ENCODE results near the gene CBFB. TPM values are rescaled to one million over a fixed set of nuclear protein-coding genes. Genes with fewer than 3 reads are reported as not detected.
A peak's percentile ranks its signal among the peaks of the same experiment; 100 is the strongest.

The CBFB gene
- total and polyA plus RNA-seq, 2 experiments from 2014 or later = 52.3 to 53.3 TPM

GRCh38 chr16:67022531-67023214 is 6.3 kb upstream of the CBFB start:
- Histone ChIP-seq H3K9ac (no peak overlapping the region), H3K4me1 (ENCODE audit: insufficient read depth) (peaks cover 26% of the 10 kb centered on the region), H3F3A (ENCODE audit: insufficient read depth) (peaks cover 19% of the 10 kb centered on the region), H3K9me3 (ENCODE audit: low read depth) (no peaks in the 10 kb centered on the region), H2AFZ (peak overlapping the region; percentile 8; the same call in 1 of the 2 replicates), H3K36me3 (ENCODE audit: low read depth) (no peaks in the 10 kb centered on the region), H3K4me3 (no peak overlapping the region), H3K9me2 (ENCODE audit: insufficient read depth) (no peaks in the 10 kb centered on the region), H3K27ac (peak overlapping the region; percentile 24), H4K20me1 (ENCODE audit: insufficient read depth) (no peaks in the 10 kb centered on the region), H3K79me2 (ENCODE audit: insufficient read depth) (no peaks in the 10 kb centered on the region), H3K4me2 (ENCODE audit: unreplicated experiment) (peak overlapping the region; percentile 59), H3K27me3 (replicated peaks; ENCODE audit: insufficient read depth) (no peaks in the 10 kb centered on the region)
- no peak for TF ChIP-seq EZH2phosphoT487 (IDR thresholded peaks at IDR 0.05; ENCODE audit: insufficient read depth, low read depth)
- TF ChIP-seq EZH2 (IDR thresholded peaks at IDR 0.05; ENCODE audit: insufficient read depth, poor library complexity, severe bottlenecking) = no peak
- WGBS, 2 experiments (ENCODE audit: low coverage in 1 of 2, low lambda C conversion rate in 2 of 2, missing lambda C conversion rate in 2 of 2) = 45 to 55% methylated on average over 4 of the region's 4 CpGs
- DNase-seq = peak; percentile 68
- in situ Hi-C loops (cut with MboI) = no loop called here

DNA sequence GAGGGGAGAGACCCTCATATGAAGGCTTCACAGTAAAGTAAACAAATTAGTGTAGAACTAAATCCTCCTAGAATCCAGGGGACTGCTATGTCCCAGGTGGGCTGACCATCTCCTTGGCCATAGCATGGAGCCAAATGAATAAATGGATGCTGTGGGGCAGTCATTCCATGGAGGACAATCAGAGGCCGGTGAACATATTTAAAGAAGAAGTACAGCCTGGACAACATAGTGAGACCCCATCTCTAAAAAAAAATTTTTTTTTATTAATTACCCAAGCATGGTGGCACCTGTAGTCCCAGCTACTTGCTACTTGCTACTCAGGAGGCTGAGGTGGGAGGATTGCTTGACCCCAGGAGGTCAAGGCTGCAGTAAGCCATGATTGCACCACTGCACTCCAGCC is 5.3 kb upstream of the CBFB start:
- peaks cover 19% of the 10 kb centered on the region for H3F3A ChIP-seq (ENCODE audit: insufficient read depth)
- DNase-seq = no peak
- TF ChIP-seq EZH2phosphoT487 (IDR thresholded peaks at IDR 0.05; ENCODE audit: insufficient read depth, low read depth) = no peak
- no peak for TF ChIP-seq EZH2 (IDR thresholded peaks at IDR 0.05; ENCODE audit: insufficient read depth, poor library complexity, severe bottlenecking)
- H4K20me1 ChIP-seq (ENCODE audit: insufficient read depth) = no peaks in the 10 kb centered on the region
- H3K27ac ChIP-seq = no peak overlapping the region
- no peaks in the 10 kb centered on the region for H3K36me3 ChIP-seq (ENCODE audit: low read depth)
- in situ Hi-C loops (cut with MboI) = no loop called here
- H3K4me1 ChIP-seq (ENCODE audit: insufficient read depth) = peaks cover 31% of the 10 kb centered on the region
- WGBS, 2 experiments (ENCODE audit: low coverage in 1 of 2, low lambda C conversion rate in 2 of 2, missing lambda C conversion rate in 2 of 2) = 93 to 100% methylated on average over 1 of the region's 1 CpG
- H3K9me2 ChIP-seq (ENCODE audit: insufficient read depth) = no peaks in the 10 kb centered on the region
- no peak overlapping the region for H3K4me3 ChIP-seq
- H3K9me3 ChIP-seq (ENCODE audit: low read depth) = no peaks in the 10 kb centered on the region
- no peaks in the 10 kb centered on the region for H3K79me2 ChIP-seq (ENCODE audit: insufficient read depth)
- H3K4me2 ChIP-seq (ENCODE audit: unreplicated experiment) = no peak overlapping the region
- no peak overlapping the region for H2AFZ ChIP-seq
- H3K9ac ChIP-seq = no peak overlapping the region
- H3K27me3 ChIP-seq (replicated peaks; ENCODE audit: insufficient read depth) = no peaks in the 10 kb centered on the region

DNA sequence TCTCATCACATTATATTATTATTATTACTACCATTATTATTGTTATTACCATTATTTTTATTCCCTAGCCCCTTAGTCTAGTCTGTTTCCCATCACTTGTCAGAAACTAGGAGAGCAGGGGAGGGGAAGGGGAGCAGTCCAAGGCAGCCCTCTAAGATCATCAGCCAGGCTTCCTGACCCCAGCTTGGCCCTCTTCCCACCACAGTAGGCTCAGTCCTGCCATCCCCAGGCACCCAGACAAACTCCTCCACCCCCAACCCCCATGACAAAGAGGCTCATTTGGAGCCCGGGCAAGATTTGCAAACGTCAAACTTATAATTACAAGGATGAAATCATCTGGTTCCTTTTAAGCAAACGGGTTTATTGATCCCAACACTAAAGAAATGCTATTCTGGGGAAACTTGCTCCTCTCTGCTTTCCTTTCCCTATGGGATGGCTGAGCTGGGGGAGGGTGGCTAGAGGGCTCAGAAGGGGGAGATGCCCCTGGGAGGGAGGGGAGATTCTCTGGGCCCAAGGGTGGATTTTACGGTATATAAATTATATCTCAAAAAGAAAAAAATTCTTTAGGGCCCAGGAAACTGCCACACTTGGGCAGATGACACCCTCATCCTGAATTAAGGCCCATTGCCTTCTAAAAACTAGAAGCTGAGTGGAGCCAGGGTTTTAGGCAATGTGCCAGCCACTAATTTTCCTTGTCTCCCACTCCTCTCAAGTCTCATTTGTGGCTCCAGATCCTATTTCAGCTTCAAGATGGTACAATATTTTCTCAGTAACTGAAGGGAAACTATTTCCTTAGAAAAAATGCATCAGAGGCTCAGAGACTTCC is 4.4 kb upstream of the CBFB start:
- no peak overlapping the region for H2AFZ ChIP-seq
- in situ Hi-C loops (cut with MboI) = no loop called here
- H3K4me2 ChIP-seq (ENCODE audit: unreplicated experiment) = no peak overlapping the region
- no peaks in the 10 kb centered on the region for H3K9me3 ChIP-seq (ENCODE audit: low read depth)
- no peak overlapping the region for H3K9ac ChIP-seq
- no peak for TF ChIP-seq EZH2phosphoT487 (IDR thresholded peaks at IDR 0.05; ENCODE audit: insufficient read depth, low read depth)
- no peaks in the 10 kb centered on the region for H3K36me3 ChIP-seq (ENCODE audit: low read depth)
- H3K4me3 ChIP-seq = no peak overlapping the region
- 25 to 38% methylated on average over 4 of the region's 4 CpGs for whole genome bisulfite sequencing, 2 experiments (ENCODE audit: low coverage in 1 of 2, low lambda C conversion rate in 2 of 2, missing lambda C conversion rate in 2 of 2)
- no peaks in the 10 kb centered on the region for H4K20me1 ChIP-seq (ENCODE audit: insufficient read depth)
- peaks cover 19% of the 10 kb centered on the region for H3F3A ChIP-seq (ENCODE audit: insufficient read depth)
- no peaks in the 10 kb centered on the region for H3K27me3 ChIP-seq (replicated peaks; ENCODE audit: insufficient read depth)
- no peaks in the 10 kb centered on the region for H3K9me2 ChIP-seq (ENCODE audit: insufficient read depth)
- DNase-seq = peak; percentile 24
- H3K79me2 ChIP-seq (ENCODE audit: insufficient read depth) = no peaks in the 10 kb centered on the region
- H3K4me1 ChIP-seq (ENCODE audit: insufficient read depth) = peaks cover 31% of the 10 kb centered on the region
- H3K27ac ChIP-seq = no peak overlapping the region

DNA sequence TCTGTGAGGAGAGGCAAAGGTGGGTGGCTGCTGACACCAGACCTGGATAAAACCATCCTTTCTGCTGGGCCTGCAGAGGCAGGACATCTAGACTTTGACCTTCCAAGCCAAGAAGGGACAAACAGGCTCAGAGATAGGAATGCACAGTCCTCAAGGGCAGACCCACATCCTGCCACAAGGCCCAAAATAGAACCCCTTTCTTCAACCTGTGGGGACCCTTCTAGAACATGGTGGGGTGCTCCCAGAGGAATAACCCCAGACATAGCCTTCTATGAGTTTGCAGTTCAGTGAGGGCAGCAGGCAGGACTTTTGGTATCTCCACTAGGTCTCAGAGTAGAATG is 3.8 kb upstream of the CBFB start:
- Histone ChIP-seq H3K4me1 (ENCODE audit: insufficient read depth) (peaks cover 31% of the 10 kb centered on the region), H3K27me3 (replicated peaks; ENCODE audit: insufficient read depth) (no peaks in the 10 kb centered on the region), H3K4me2 (ENCODE audit: unreplicated experiment) (no peak overlapping the region), H3K9me2 (ENCODE audit: insufficient read depth) (no peaks in the 10 kb centered on the region), H3K9ac (no peak overlapping the region), H4K20me1 (ENCODE audit: insufficient read depth) (no peaks in the 10 kb centered on the region), H2AFZ (no peak overlapping the region), H3K79me2 (ENCODE audit: insufficient read depth) (peaks cover 4% of the 10 kb centered on the region), H3K9me3 (ENCODE audit: low read depth) (no peaks in the 10 kb centered on the region), H3K27ac (no peak overlapping the region), H3K4me3 (no peak overlapping the region), H3F3A (ENCODE audit: insufficient read depth) (peaks cover 22% of the 10 kb centered on the region), H3K36me3 (ENCODE audit: low read depth) (no peaks in the 10 kb centered on the region)
- no peak for DNase-seq
- in situ Hi-C loops (cut with MboI) = no loop called here
- no peak for TF ChIP-seq EZH2phosphoT487 (IDR thresholded peaks at IDR 0.05; ENCODE audit: insufficient read depth, low read depth)
